ENCODE results near the gene FKBP5.
"Not testable (repeated sequence)": the region's sequence is repeated elsewhere in the genome, so short reads cannot be mapped to it uniquely, and the experiment has no call there.

Gene FKBP5

GRCh38 chr6:35688605-35689322 lies at the start of gene FKBP5:
TSS of gene FKBP5 (minus strand) at chr6:35688915. CDS start at chr6:35642824, 46,091 bp downstream.
- DNase-seq: peak; percentile 93

- DNase-seq: no peak
These were observed 48.9 kb upstream of the FKBP5 start for GRCh38 chr6:35737413-35738211.

GRCh38 chr6:35736982-35737412 lies 48.3 kb upstream of the FKBP5 start, which contains the start of gene ARMC12:
TSS of gene ARMC12 (plus strand) at chr6:35737032. CDS start at chr6:35737109, 77 bp downstream.
- no peak for DNase-seq

GRCh38 chr6:35736253-35736894 lies 47.7 kb upstream of the FKBP5 start:
- peak; percentile 78 for DNase-seq

- no peak for DNase-seq
These were observed 46.7 kb upstream of the FKBP5 start for GRCh38 chr6:35735452-35735851.

- DNase-seq: not testable (repeated sequence)
These were observed 45.6 kb upstream of the FKBP5 start for GRCh38 chr6:35734319-35734718.

GRCh38 chr6:35733633-35734032 lies 44.9 kb upstream of the FKBP5 start:
- DNase-seq: no peak

- DNase-seq: peak; percentile 92
These were observed 43.2 kb upstream of the FKBP5 start for GRCh38 chr6:35731736-35732532.

- peak; percentile 95 for DNase-seq
These were observed 42.7 kb upstream of the FKBP5 start for GRCh38 chr6:35731414-35731735.

GRCh38 chr6:35730745-35731413 lies 42.2 kb upstream of the FKBP5 start:
- DNase-seq: no peak

- DNase-seq: no peak
These were observed 41.0 kb upstream of the FKBP5 start for GRCh38 chr6:35729722-35730121.

GRCh38 chr6:35728683-35729678 lies 40.3 kb upstream of the FKBP5 start:
- DNase-seq: no peak

- DNase-seq: peak; percentile 93
These were observed 39.4 kb upstream of the FKBP5 start for GRCh38 chr6:35727935-35728682.

GRCh38 chr6:35727231-35727934 lies 38.7 kb upstream of the FKBP5 start:
- DNase-seq: peak; percentile 82

GRCh38 chr6:35725721-35726438 lies 37.2 kb upstream of the FKBP5 start:
- DNase-seq: no peak

GRCh38 chr6:35725081-35725708 lies 36.5 kb upstream of the FKBP5 start:
- no peak for DNase-seq

- DNase-seq: no peak
These were observed 35.8 kb upstream of the FKBP5 start for GRCh38 chr6:35724471-35724870.

- no peak for DNase-seq
These were observed 35.3 kb upstream of the FKBP5 start for GRCh38 chr6:35724059-35724458.

Data from islet precursor cell (in vitro differentiated cells).